HEK293 (cell line): ENCODE measurements around the gene NIT1.
A peak's percentile ranks its signal among the peaks of the same experiment; 100 is the strongest.

Source experiments
- KLF8 ChIP-seq: fragments of 450-650 bp; formaldehyde crosslinking; IDR thresholded peaks from 2 replicates; pipeline ENCODE4 v1.5.1; 2016; ENCODE audit warnings: missing biosample characterization, missing genetic modification characterization
- KLF9 ChIP-seq: fragments of 450-650 bp; formaldehyde crosslinking; IDR thresholded peaks from 2 replicates; pipeline ENCODE4 v1.5.1; 2016; ENCODE audit warnings: missing biosample characterization, missing genetic modification characterization, low read depth
- PATZ1 ChIP-seq: fragments of 450-650 bp; formaldehyde crosslinking; IDR thresholded peaks from 2 replicates; pipeline ENCODE4 v1.5.1; 2016; ENCODE audit warnings: missing biosample characterization, missing genetic modification characterization
- PBX3 ChIP-seq: sonication (generic); formaldehyde crosslinking; IDR thresholded peaks from 2 replicates; pipeline ENCODE4 v1.8.1; 2022; ENCODE audit warnings: mild to moderate bottlenecking, moderate library complexity, missing genetic modification reagents
- PRDM6 ChIP-seq: fragments of 450-650 bp; formaldehyde crosslinking; IDR thresholded peaks from 2 replicates; pipeline ENCODE4 v1.5.1; 2017; ENCODE audit warnings: missing biosample characterization, missing genetic modification characterization
- SP3 ChIP-seq: fragments of 450-650 bp; formaldehyde crosslinking; IDR thresholded peaks from 2 replicates; pipeline ENCODE4 v1.5.1; 2016; ENCODE audit warnings: missing biosample characterization, missing genetic modification characterization
- SP7 ChIP-seq: fragments of 450-650 bp; formaldehyde crosslinking; IDR thresholded peaks from 2 replicates; pipeline ENCODE4 v1.5.1; 2016; ENCODE audit warnings: missing biosample characterization, missing genetic modification characterization
- TSHZ1 ChIP-seq: fragments of 450-650 bp; formaldehyde crosslinking; IDR thresholded peaks from 2 replicates; pipeline ENCODE4 v1.5.1; 2016; ENCODE audit warnings: missing biosample characterization, missing genetic modification characterization, borderline replicate concordance
- ZBTB17 ChIP-seq: fragments of 450-650 bp; formaldehyde crosslinking; IDR thresholded peaks from 2 replicates; pipeline ENCODE4 v1.5.1; 2016; ENCODE audit warnings: missing biosample characterization, missing genetic modification characterization
- ZNF169 ChIP-seq: fragments of 450-650 bp; formaldehyde crosslinking; IDR thresholded peaks from 2 replicates; pipeline ENCODE4 v1.5.1; 2016; ENCODE audit warnings: missing biosample characterization, missing genetic modification characterization
- ZNF221 ChIP-seq: fragments of 450-650 bp; formaldehyde crosslinking; IDR thresholded peaks from 2 replicates; pipeline ENCODE4 v1.5.1; 2017; ENCODE audit warnings: missing biosample characterization, missing genetic modification characterization, borderline replicate concordance
- ZNF24 ChIP-seq: fragments of 450-650 bp; formaldehyde crosslinking; IDR thresholded peaks from 2 replicates; pipeline ENCODE4 v1.5.1; 2016; ENCODE audit warnings: missing biosample characterization, missing genetic modification characterization
- ZNF248 ChIP-seq: fragments of 450-650 bp; formaldehyde crosslinking; IDR thresholded peaks from 2 replicates; pipeline ENCODE4 v1.5.1; 2017; ENCODE audit warnings: missing biosample characterization, missing genetic modification characterization
- ZNF266 ChIP-seq: fragments of 450-650 bp; formaldehyde crosslinking; IDR thresholded peaks from 2 replicates; pipeline ENCODE4 v1.5.1; 2016; ENCODE audit warnings: missing biosample characterization, missing genetic modification characterization, low read depth
- ZNF324 ChIP-seq: fragments of 450-650 bp; formaldehyde crosslinking; IDR thresholded peaks from 2 replicates; pipeline ENCODE4 v1.5.1; 2016; ENCODE audit warnings: missing biosample characterization, missing genetic modification characterization
- ZNF354C ChIP-seq: fragments of 450-650 bp; formaldehyde crosslinking; IDR thresholded peaks from 2 replicates; pipeline ENCODE4 v1.5.1; 2016; ENCODE audit warnings: missing biosample characterization, missing genetic modification characterization, low read depth, borderline replicate concordance
- ZNF366 ChIP-seq: fragments of 450-650 bp; formaldehyde crosslinking; conservative IDR thresholded peaks from 2 replicates; pipeline ENCODE4 v1.5.1; 2016; ENCODE audit warnings: missing biosample characterization, missing genetic modification characterization
- ZNF394 ChIP-seq: fragments of 450-650 bp; formaldehyde crosslinking; IDR thresholded peaks from 2 replicates; pipeline ENCODE4 v1.5.1; 2016; ENCODE audit warnings: missing biosample characterization, missing genetic modification characterization, mild to moderate bottlenecking, moderate library complexity, borderline replicate concordance
- ZNF449 ChIP-seq: fragments of 450-650 bp; formaldehyde crosslinking; IDR thresholded peaks from 2 replicates; pipeline ENCODE4 v1.5.1; 2017; ENCODE audit warnings: missing biosample characterization, mild to moderate bottlenecking, missing genetic modification characterization, moderate library complexity
- ZNF473 ChIP-seq: fragments of 450-650 bp; formaldehyde crosslinking; IDR thresholded peaks from 2 replicates; pipeline ENCODE4 v1.5.1; 2017; ENCODE audit warnings: missing biosample characterization, missing genetic modification characterization
- ZNF558 ChIP-seq: fragments of 450-650 bp; formaldehyde crosslinking; IDR thresholded peaks from 2 replicates; pipeline ENCODE4 v1.5.1; 2016; ENCODE audit warnings: missing biosample characterization, missing genetic modification characterization
- ZNF629 ChIP-seq: fragments of 450-650 bp; formaldehyde crosslinking; IDR thresholded peaks from 2 replicates; pipeline ENCODE4 v1.5.1; 2017; ENCODE audit warnings: missing biosample characterization, missing genetic modification characterization
- ZNF639 ChIP-seq: fragments of 450-650 bp; formaldehyde crosslinking; IDR thresholded peaks from 2 replicates; pipeline ENCODE4 v1.5.1; 2016; ENCODE audit warnings: missing biosample characterization, missing genetic modification characterization
- ZNF660 ChIP-seq: fragments of 450-650 bp; IDR thresholded peaks from 2 replicates; pipeline ENCODE4 v1.5.1; 2018; ENCODE audit warnings: missing biosample characterization, mild to moderate bottlenecking, missing genetic modification characterization
- ZNF670 ChIP-seq: fragments of 450-650 bp; formaldehyde crosslinking; IDR thresholded peaks from 2 replicates; pipeline ENCODE4 v1.5.1; 2016; ENCODE audit warnings: missing biosample characterization, missing genetic modification characterization, low read depth
- ZNF707 ChIP-seq: fragments of 450-650 bp; formaldehyde crosslinking; IDR thresholded peaks from 2 replicates; pipeline ENCODE4 v1.5.1; 2016; ENCODE audit warnings: missing biosample characterization, missing genetic modification characterization
- ZNF791 ChIP-seq: fragments of 450-650 bp; formaldehyde crosslinking; IDR thresholded peaks from 2 replicates; pipeline ENCODE4 v1.5.1; 2016; ENCODE audit warnings: missing biosample characterization, missing genetic modification characterization
- ZNF843 ChIP-seq: fragments of 450-650 bp; formaldehyde crosslinking; IDR thresholded peaks from 2 replicates; pipeline ENCODE4 v1.5.1; 2016; ENCODE audit warnings: missing biosample characterization, missing genetic modification characterization
- ZSCAN23 ChIP-seq: fragments of 450-650 bp; formaldehyde crosslinking; IDR thresholded peaks from 2 replicates; pipeline ENCODE4 v1.5.1; 2016; ENCODE audit warnings: missing biosample characterization, missing genetic modification characterization
- ZXDB ChIP-seq: fragments of 450-650 bp; formaldehyde crosslinking; IDR thresholded peaks from 2 replicates; pipeline ENCODE4 v1.5.1; 2016; ENCODE audit warnings: missing biosample characterization, missing genetic modification characterization

Gene NIT1

GRCh38 chr1:161115132-161115711 is 2.7 kb upstream of the NIT1 start (continued):
- TF ChIP-seq TSHZ1 (tag by site-specific recombination) (peak; percentile 62; the same call in 1 of the 2 replicates), ZNF366 (tag by site-specific recombination) (peak; percentile 94), PRDM6 (tag by site-specific recombination) (no peak), ZBTB17 (tag by site-specific recombination) (peak; percentile 94), ZNF843 (peak; percentile 75), ZNF449 (tag by site-specific recombination) (no peak), ZXDB (tag by site-specific recombination) (peak; percentile 69), ZNF266 (tag by site-specific recombination) (no peak), ZNF473 (no peak), ZNF639 (peak; percentile 93), PBX3 (no peak), KLF8 (peak; percentile 84), ZNF394 (peak; percentile 71), SP3 (tag by site-specific recombination) (peak; percentile 71), ZNF670 (tag by site-specific recombination) (no peak), ZSCAN23 (tag by site-specific recombination) (peak; percentile 82; the same call in 1 of the 2 replicates), ZNF324 (tag by site-specific recombination) (peak; percentile 93), ZNF558 (0 out of 2 replicates have a peak, but pooled peaks have one; percentile 31), ZNF169 (tag by site-specific recombination) (no peak), PATZ1 (tag by site-specific recombination) (peak; percentile 46; the same call in 1 of the 2 replicates), ZNF707 (tag by site-specific recombination) (peak; percentile 43; the same call in 1 of the 2 replicates), ZNF660 (tag by site-specific recombination) (peak; percentile 96), ZNF248 (no peak), ZNF791 (no peak), ZNF221 (no peak), ZNF24 (tag by site-specific recombination) (peak; percentile 83; the same call in 1 of the 2 replicates), SP7 (tag by site-specific recombination) (peak; percentile 92), KLF9 (tag by site-specific recombination) (no peak), ZNF354C (no peak), ZNF629 (tag by site-specific recombination) (peak; percentile 96)
